Measurements from ENCODE around the gene CD27. TPM values are rescaled to one million over a fixed set of nuclear protein-coding genes. Genes with fewer than 3 reads are reported as not detected.

Gene CD27
- total and polyA plus RNA-seq, 9 of the 15 experiments (the other 6 are each of a cell fraction or from before 2014, with no cell fraction given) = 0.24 TPM; not detected in 8

DNA sequence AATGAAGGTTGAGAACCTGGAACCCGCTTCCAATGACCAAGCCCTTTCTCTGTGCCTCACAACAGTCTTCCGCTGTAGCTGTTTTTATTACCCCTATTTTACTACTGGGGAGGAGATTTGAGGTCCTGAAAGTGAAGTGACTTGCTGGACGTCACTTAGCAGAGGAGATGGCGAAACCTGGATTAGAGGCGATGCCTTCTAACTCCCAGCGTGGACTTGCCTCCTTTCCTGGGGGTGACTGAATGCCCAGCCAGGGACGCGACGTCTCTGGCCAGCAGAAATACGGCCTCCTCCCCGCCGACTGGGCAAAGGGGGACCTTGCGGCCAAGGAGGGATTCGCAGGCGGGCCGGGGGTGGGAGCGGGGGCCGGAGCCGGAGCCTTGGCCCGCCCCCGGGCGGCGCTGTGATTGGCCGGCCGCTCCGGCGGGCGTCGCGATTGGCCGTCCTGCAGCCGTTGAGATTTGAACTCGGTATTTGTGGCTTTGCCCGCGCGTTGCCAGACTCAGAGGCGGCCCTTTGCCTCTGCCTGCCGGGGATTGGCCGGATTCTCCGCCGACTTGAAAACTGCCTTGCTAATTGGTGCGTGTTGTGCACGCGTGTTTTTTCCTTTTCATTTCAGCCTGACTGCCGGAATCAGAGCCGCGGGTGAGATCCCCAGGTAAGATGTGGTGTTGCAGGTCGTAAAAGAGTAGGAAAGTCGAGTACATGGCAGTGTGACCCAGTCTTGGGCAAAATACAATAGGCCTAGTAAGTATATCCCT is 48.9 kb downstream of the CD27 start, which contains the start of gene NCAPD2 (continued):
- TF ChIP-seq HDAC1 (IDR thresholded peaks at IDR 0.05) = peak; percentile 30 to 73; a peak in 2 of 4 replicates
- no peak for TF ChIP-seq ZNF589 (CRISPR knock-in tag; IDR thresholded peaks at IDR 0.05; ENCODE audit: low read depth)
- no peak for TF ChIP-seq TFAM (CRISPR knock-in tag; conservative IDR thresholded peaks at IDR 0.05)
- TF ChIP-seq, protein P1, sequence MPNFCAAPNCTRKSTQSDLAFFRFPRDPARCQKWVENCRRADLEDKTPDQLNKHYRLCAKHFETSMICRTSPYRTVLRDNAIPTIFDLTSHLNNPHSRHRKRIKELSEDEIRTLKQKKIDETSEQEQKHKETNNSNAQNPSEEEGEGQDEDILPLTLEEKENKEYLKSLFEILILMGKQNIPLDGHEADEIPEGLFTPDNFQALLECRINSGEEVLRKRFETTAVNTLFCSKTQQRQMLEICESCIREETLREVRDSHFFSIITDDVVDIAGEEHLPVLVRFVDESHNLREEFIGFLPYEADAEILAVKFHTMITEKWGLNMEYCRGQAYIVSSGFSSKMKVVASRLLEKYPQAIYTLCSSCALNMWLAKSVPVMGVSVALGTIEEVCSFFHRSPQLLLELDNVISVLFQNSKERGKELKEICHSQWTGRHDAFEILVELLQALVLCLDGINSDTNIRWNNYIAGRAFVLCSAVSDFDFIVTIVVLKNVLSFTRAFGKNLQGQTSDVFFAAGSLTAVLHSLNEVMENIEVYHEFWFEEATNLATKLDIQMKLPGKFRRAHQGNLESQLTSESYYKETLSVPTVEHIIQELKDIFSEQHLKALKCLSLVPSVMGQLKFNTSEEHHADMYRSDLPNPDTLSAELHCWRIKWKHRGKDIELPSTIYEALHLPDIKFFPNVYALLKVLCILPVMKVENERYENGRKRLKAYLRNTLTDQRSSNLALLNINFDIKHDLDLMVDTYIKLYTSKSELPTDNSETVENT (CRISPR knock-in tag; IDR thresholded peaks at IDR 0.05) = no peak
- TF ChIP-seq SUPT5H (IDR thresholded peaks at IDR 0.05) = peak; percentile 65
- peak; percentile 87; the same call in 1 of the 2 replicates for TF ChIP-seq PHF21A (IDR thresholded peaks at IDR 0.05; ENCODE audit: borderline replicate concordance, low read depth)
- TF ChIP-seq NCOA2 (IDR thresholded peaks at IDR 0.05; ENCODE audit: partially characterized antibody in 2 of 2) = no peak
- TF ChIP-seq CC2D1A (IDR thresholded peaks at IDR 0.05) = peak; percentile 58; the same call in 1 of the 2 replicates
- 0 out of 2 replicates have a peak, but pooled peaks have one; percentile 25 for TF ChIP-seq NR1H2 (CRISPR knock-in tag; IDR thresholded peaks at IDR 0.05)
- no peak for TF ChIP-seq FUS (optimal IDR thresholded peaks at IDR 0.05; ENCODE audit: low read depth, low read length)
- TF ChIP-seq NR4A1 (CRISPR knock-in tag; IDR thresholded peaks at IDR 0.05) = no peak
- TF ChIP-seq NR4A1 (tag; IDR thresholded peaks at IDR 0.05) = no peak
- TF ChIP-seq ZNF253 (CRISPR knock-in tag; conservative IDR thresholded peaks at IDR 0.05) = no peak
- no peak for TF ChIP-seq CCAR2 (IDR thresholded peaks at IDR 0.05; ENCODE audit: low read depth, low read length)
- TF ChIP-seq PKNOX1 (IDR thresholded peaks at IDR 0.05) = peak; percentile 77
- TF ChIP-seq ZNF778 (CRISPR knock-in tag; IDR thresholded peaks at IDR 0.05) = no peak
- 0 out of 2 replicates have a peak, but pooled peaks have one; percentile 47 for TF ChIP-seq NCOA1 (IDR thresholded peaks at IDR 0.05; ENCODE audit: low read depth)
- TF ChIP-seq YBX1 (IDR thresholded peaks at IDR 0.05) = no peak
- TF ChIP-seq, protein P2, sequence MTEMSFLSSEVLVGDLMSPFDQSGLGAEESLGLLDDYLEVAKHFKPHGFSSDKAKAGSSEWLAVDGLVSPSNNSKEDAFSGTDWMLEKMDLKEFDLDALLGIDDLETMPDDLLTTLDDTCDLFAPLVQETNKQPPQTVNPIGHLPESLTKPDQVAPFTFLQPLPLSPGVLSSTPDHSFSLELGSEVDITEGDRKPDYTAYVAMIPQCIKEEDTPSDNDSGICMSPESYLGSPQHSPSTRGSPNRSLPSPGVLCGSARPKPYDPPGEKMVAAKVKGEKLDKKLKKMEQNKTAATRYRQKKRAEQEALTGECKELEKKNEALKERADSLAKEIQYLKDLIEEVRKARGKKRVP (CRISPR knock-in tag; IDR thresholded peaks at IDR 0.05) = no peak
- 0 out of 2 replicates have a peak, but pooled peaks have one; percentile 24 for TF ChIP-seq KLF1 (tag; IDR thresholded peaks at IDR 0.05)
- TF ChIP-seq, protein P3, sequence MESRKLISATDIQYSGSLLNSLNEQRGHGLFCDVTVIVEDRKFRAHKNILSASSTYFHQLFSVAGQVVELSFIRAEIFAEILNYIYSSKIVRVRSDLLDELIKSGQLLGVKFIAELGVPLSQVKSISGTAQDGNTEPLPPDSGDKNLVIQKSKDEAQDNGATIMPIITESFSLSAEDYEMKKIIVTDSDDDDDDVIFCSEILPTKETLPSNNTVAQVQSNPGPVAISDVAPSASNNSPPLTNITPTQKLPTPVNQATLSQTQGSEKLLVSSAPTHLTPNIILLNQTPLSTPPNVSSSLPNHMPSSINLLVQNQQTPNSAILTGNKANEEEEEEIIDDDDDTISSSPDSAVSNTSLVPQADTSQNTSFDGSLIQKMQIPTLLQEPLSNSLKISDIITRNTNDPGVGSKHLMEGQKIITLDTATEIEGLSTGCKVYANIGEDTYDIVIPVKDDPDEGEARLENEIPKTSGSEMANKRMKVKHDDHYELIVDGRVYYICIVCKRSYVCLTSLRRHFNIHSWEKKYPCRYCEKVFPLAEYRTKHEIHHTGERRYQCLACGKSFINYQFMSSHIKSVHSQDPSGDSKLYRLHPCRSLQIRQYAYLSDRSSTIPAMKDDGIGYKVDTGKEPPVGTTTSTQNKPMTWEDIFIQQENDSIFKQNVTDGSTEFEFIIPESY (CRISPR knock-in tag; IDR thresholded peaks at IDR 0.05) = no peak; the same call in 1 of the 2 replicates

All from K562 (cell line).